Trophoblast cell (in vitro differentiated cells and primary cell): Measurements from ENCODE around the gene ZIC5.

Experiments
- DNase-seq, 2 donors: peaks; one replicate each; pipeline ENCODE4 v3.0.0-alpha.2; 2016
- H2AFZ ChIP-seq: 2 replicates; pipeline ENCODE4 v1.6.1; 2013; ENCODE audit warnings: low read length, moderate library complexity, mild to moderate bottlenecking; ENCODE audit not compliant: insufficient read depth, poor library complexity
- H2AK5ac ChIP-seq: 2 replicates; pipeline ENCODE4 v1.6.1; 2013; ENCODE audit warnings: mild to moderate bottlenecking, low read length
- H2BK120ac ChIP-seq: 2 replicates; pipeline ENCODE4 v1.6.1; 2013; ENCODE audit warnings: low read length, mild to moderate bottlenecking, moderate library complexity; ENCODE audit not compliant: insufficient read depth, poor library complexity
- H2BK12ac ChIP-seq: 2 replicates; pipeline ENCODE4 v1.6.1; 2013; ENCODE audit warnings: mild to moderate bottlenecking, low read length, moderate library complexity
- H2BK5ac ChIP-seq: 2 replicates; pipeline ENCODE4 v1.6.1; 2013; ENCODE audit warnings: low read length, low read depth, moderate library complexity, mild to moderate bottlenecking; ENCODE audit not compliant: poor library complexity
- H3K14ac ChIP-seq: 2 replicates; pipeline ENCODE4 v1.6.1; 2013; ENCODE audit warnings: mild to moderate bottlenecking, low read length
- H3K18ac ChIP-seq: 2 replicates; pipeline ENCODE4 v1.6.1; 2013; ENCODE audit warnings: mild to moderate bottlenecking, low read length
- H3K23ac ChIP-seq: 2 replicates; pipeline ENCODE4 v1.6.1; 2013; ENCODE audit warnings: low read length
- H3K27ac ChIP-seq: 2 replicates; pipeline ENCODE4 v1.5.1; 2013; ENCODE audit warnings: low read depth, mild to moderate bottlenecking, inconsistent platforms, low read length, moderate library complexity
- H3K27me3 ChIP-seq: 2 replicates; pipeline ENCODE4 v1.6.1; 2013; ENCODE audit warnings: inconsistent platforms, mild to moderate bottlenecking, low read length, moderate library complexity; ENCODE audit not compliant: insufficient read depth
- H3K36me3 ChIP-seq, 2 experiments: 1 replicate in 1 of 2; 2 replicates in 1 of 2; pipeline ENCODE4 v1.6.1; 2013; ENCODE audit warnings: low read length in 2 of 2, mild to moderate bottlenecking in 2 of 2, moderate library complexity in 1 of 2; ENCODE audit not compliant: insufficient read depth in 2 of 2, control insufficient read depth in 1 of 2
- H3K4ac ChIP-seq: 2 replicates; pipeline ENCODE4 v1.6.1; 2013; ENCODE audit warnings: low read depth, mild to moderate bottlenecking, low read length, moderate library complexity
- H3K4me1 ChIP-seq, 2 experiments: 1 replicate in 1 of 2; 2 replicates in 1 of 2; pipeline ENCODE4 v1.6.1; 2013; ENCODE audit warnings: low read length in 2 of 2, mild to moderate bottlenecking in 2 of 2, moderate library complexity in 1 of 2; ENCODE audit not compliant: insufficient read depth in 2 of 2, control insufficient read depth in 1 of 2
- H3K4me2 ChIP-seq: 2 replicates; pipeline ENCODE4 v1.6.1; 2013; ENCODE audit warnings: inconsistent platforms, mild to moderate bottlenecking, low read length, moderate library complexity
- H3K4me3 ChIP-seq: 2 replicates; pipeline ENCODE4 v1.5.1; 2013; ENCODE audit warnings: mild to moderate bottlenecking, low read depth, low read length, inconsistent platforms
- H3K79me1 ChIP-seq: one replicate; pipeline ENCODE4 v1.6.1; 2013; ENCODE audit warnings: low read length
- H3K79me2 ChIP-seq: 2 replicates; pipeline ENCODE4 v1.6.1; 2013; ENCODE audit warnings: low read length, mild to moderate bottlenecking; ENCODE audit not compliant: control insufficient read depth, insufficient read depth, poor library complexity
- H3K9ac ChIP-seq: 2 replicates; pipeline ENCODE4 v1.6.1; 2013; ENCODE audit warnings: mild to moderate bottlenecking, low read length
- H3K9me3 ChIP-seq: 2 replicates; pipeline ENCODE4 v1.6.1; 2013; ENCODE audit warnings: low read depth, mild to moderate bottlenecking, control low read depth, inconsistent platforms, low read length; ENCODE audit not compliant: insufficient read depth
- H4K12ac ChIP-seq: 2 replicates; pipeline ENCODE4 v1.6.1; 2013; ENCODE audit warnings: low read depth, mild to moderate bottlenecking, low read length, moderate library complexity
- H4K8ac ChIP-seq: 2 replicates; pipeline ENCODE4 v1.6.1; 2013; ENCODE audit warnings: low read depth, mild to moderate bottlenecking, low read length, moderate library complexity
- H4K91ac ChIP-seq: one replicate; pipeline ENCODE4 v1.6.1; 2013; ENCODE audit warnings: low read depth, mild to moderate bottlenecking, low read length, moderate library complexity
- WGBS: extraction: QIAGEN DNeasy Blood & Tissue Kit; methylation state at CpG from one replicate; pipeline ENCODE4 v1.1.7; 2013; ENCODE audit warnings: missing lambda C conversion rate; ENCODE audit not compliant: insufficient read length, insufficient coverage; ENCODE audit errors: extremely low coverage; 5-methylcytosine and 5-hydroxymethylcytosine counted together

ZIC5 gene

GRCh38 chr13:99981735-99982035 lies 10.1 kb upstream of the ZIC5 start, which contains the start of gene ZIC2:
TSS of gene ZIC2 (plus strand) at chr13:99981784. CDS start at chr13:99982065, 281 bp downstream.
- Histone ChIP-seq H3K4me3 (peak within 1 kb of the TSS; percentile 66), H3K36me3 (no peaks in the 10 kb centered on the region)
- WGBS: no CpG with 5 or more reads among the region's 41 CpGs

GRCh38 chr13:99980824-99981734 lies 9.5 kb upstream of the ZIC5 start:
- H2AK5ac ChIP-seq: no peak overlapping the region
- H4K8ac ChIP-seq: no peak overlapping the region
- H2BK5ac ChIP-seq: no peak overlapping the region
- H3K79me1 ChIP-seq: no peaks in the 10 kb centered on the region
- no peak overlapping the region for H3K14ac ChIP-seq
- H3K4ac ChIP-seq: no peak overlapping the region
- H3K4me2 ChIP-seq: peak overlapping the region; percentile 99
- no peaks in the 10 kb centered on the region for H3K36me3 ChIP-seq
- no peak overlapping the region for H3K18ac ChIP-seq
- peaks cover 82% of the 10 kb centered on the region for H3K27me3 ChIP-seq
- no peak overlapping the region for H2BK12ac ChIP-seq
- no peak overlapping the region for H3K27ac ChIP-seq
- no peak overlapping the region for H2BK120ac ChIP-seq
- H4K91ac ChIP-seq: no peak overlapping the region
- H3K9me3 ChIP-seq: peaks cover 4% of the 10 kb centered on the region
- no peak overlapping the region for H3K9ac ChIP-seq
- H3K79me2 ChIP-seq: no peaks in the 10 kb centered on the region
- DNase-seq: peak; percentile 35 to 61
- no CpG with 5 or more reads among the region's 110 CpGs for WGBS
- H2AFZ ChIP-seq: peak overlapping the region; percentile 52
- H3K4me3 ChIP-seq: peak overlapping the region; percentile 66
- H3K23ac ChIP-seq: no peak overlapping the region
- H3K4me1 ChIP-seq: peaks cover 7 to 24% of the 10 kb centered on the region in 2 experiments
- H4K12ac ChIP-seq: no peak overlapping the region

More at GRCh38 chr13:99981735-99982035, 10.1 kb upstream of the ZIC5 start, which contains the start of gene ZIC2:
- Histone ChIP-seq H3K79me2 (no peaks in the 10 kb centered on the region), H2AK5ac (no peak within 1 kb of the TSS), H4K91ac (no peak within 1 kb of the TSS), H3K79me1 (no peaks in the 10 kb centered on the region), H3K27ac (no peak within 1 kb of the TSS), H4K12ac (no peak within 1 kb of the TSS), H3K23ac (no peak within 1 kb of the TSS), H2BK12ac (no peak within 1 kb of the TSS), H3K4ac (no peak within 1 kb of the TSS), H3K9me3 (peaks cover 4% of the 10 kb centered on the region), H2AFZ (peak within 1 kb of the TSS; percentile 54), H3K9ac (no peak within 1 kb of the TSS), H4K8ac (no peak within 1 kb of the TSS), H2BK5ac (no peak within 1 kb of the TSS), H3K4me1 (peaks cover 7 to 24% of the 10 kb centered on the region in 2 experiments), H3K27me3 (peaks cover 81% of the 10 kb centered on the region), H3K18ac (no peak within 1 kb of the TSS), H3K4me2 (peak within 1 kb of the TSS; percentile 99), H3K14ac (no peak within 1 kb of the TSS), H2BK120ac (no peak within 1 kb of the TSS)
- DNase-seq: peak in 1 of 2 donors; percentile 38

- Histone ChIP-seq H3K79me1 (no peaks in the 10 kb centered on the region), H2BK5ac (no peak overlapping the region), H4K12ac (no peak overlapping the region), H3K9ac (no peak overlapping the region), H3K14ac (no peak overlapping the region), H2BK120ac (no peak overlapping the region), H3K27ac (no peak overlapping the region), H2AK5ac (no peak overlapping the region), H4K91ac (no peak overlapping the region), H3K27me3 (peaks cover 86% of the 10 kb centered on the region), H3K23ac (no peak overlapping the region), H3K79me2 (no peaks in the 10 kb centered on the region), H3K9me3 (peaks cover 4% of the 10 kb centered on the region), H3K4me3 (peak overlapping the region; percentile 57), H3K18ac (no peak overlapping the region), H3K4me2 (peak overlapping the region; percentile 99), H2AFZ (no peak overlapping the region), H2BK12ac (no peak overlapping the region), H3K36me3 (no peaks in the 10 kb centered on the region), H4K8ac (no peak overlapping the region), H3K4me1 (peaks cover 7 to 24% of the 10 kb centered on the region in 2 experiments), H3K4ac (no peak overlapping the region)
- peak; percentile 59 to 63 for DNase-seq
- WGBS: no CpG with 5 or more reads among the region's 76 CpGs
Observed at GRCh38 chr13:99980201-99980823, 8.7 kb upstream of the ZIC5 start.

- Histone ChIP-seq H3K9ac (no peak overlapping the region), H3K4me2 (peak overlapping the region; percentile 90), H3K4ac (no peak overlapping the region), H3K79me2 (no peaks in the 10 kb centered on the region), H2BK5ac (no peak overlapping the region), H3K4me1 (peaks cover 7 to 21% of the 10 kb centered on the region in 2 experiments), H4K12ac (no peak overlapping the region), H3K23ac (no peak overlapping the region), H3K18ac (no peak overlapping the region), H3K79me1 (no peaks in the 10 kb centered on the region), H3K9me3 (peaks cover 4% of the 10 kb centered on the region), H2AFZ (no peak overlapping the region), H2BK12ac (no peak overlapping the region), H3K36me3 (no peaks in the 10 kb centered on the region), H3K27ac (no peak overlapping the region), H3K14ac (no peak overlapping the region), H3K4me3 (no peak overlapping the region), H2AK5ac (no peak overlapping the region), H4K91ac (no peak overlapping the region), H3K27me3 (peaks cover 86% of the 10 kb centered on the region), H4K8ac (no peak overlapping the region), H2BK120ac (no peak overlapping the region)
- peak; percentile 56 to 61 for DNase-seq
- no CpG with 5 or more reads among the region's 59 CpGs for WGBS
Observed at GRCh38 chr13:99979453-99980200, 8.1 kb upstream of the ZIC5 start.
